SK-N-SH treated with all-trans-retinoic acid at 6 μM for 48 hours (cell line): ENCODE measurements around the gene SAP30.

ENCODE experiments used
- ARNTL ChIP-seq: fragments of 450-650 bp; formaldehyde crosslinking; IDR thresholded peaks from 2 replicates; pipeline ENCODE4 v1.5.0; 2020; ENCODE audit warnings: low read depth, mild to moderate bottlenecking, moderate library complexity, borderline replicate concordance
- CSDC2 ChIP-seq: fragments of 250-450 bp; sonication (Bioruptor Pico); IDR thresholded peaks from 2 replicates; pipeline ENCODE4 v1.5.0; 2020; ENCODE audit warnings: mild to moderate bottlenecking, moderate library complexity
- ESRRG ChIP-seq: fragments of 250-450 bp; sonication (Bioruptor Pico); IDR thresholded peaks from 2 replicates; pipeline ENCODE4 v1.6.1; 2021; ENCODE audit warnings: mild to moderate bottlenecking
- SNAI2 ChIP-seq: fragments of 250-450 bp; sonication (Bioruptor Pico); IDR thresholded peaks from 2 replicates; pipeline ENCODE4 v1.5.0; 2020; ENCODE audit warnings: mild to moderate bottlenecking, moderate library complexity
- ZFP30 ChIP-seq: fragments of 450-650 bp; formaldehyde crosslinking; IDR thresholded peaks from 2 replicates; pipeline ENCODE4 v1.5.0; 2022; ENCODE audit warnings: mild to moderate bottlenecking, moderate library complexity
- ZNF70 ChIP-seq: fragments of 450-650 bp; formaldehyde crosslinking; IDR thresholded peaks from 2 replicates; pipeline ENCODE4 v1.5.0; 2020; ENCODE audit warnings: mild to moderate bottlenecking, moderate library complexity
- TF ChIP-seq, protein P1 (sequence below): fragments of 250-450 bp; sonication (Bioruptor Pico); IDR thresholded peaks from 2 replicates; pipeline ENCODE4 v1.8.0; 2020; ENCODE audit warnings: mild to moderate bottlenecking, moderate library complexity, borderline replicate concordance
- TF ChIP-seq, protein P2 (sequence below): fragments of 250-450 bp; sonication (Bioruptor Pico); IDR thresholded peaks from 2 replicates; pipeline ENCODE4 v1.5.1; 2020; ENCODE audit warnings: low read depth, mild to moderate bottlenecking, moderate library complexity

DNA sequence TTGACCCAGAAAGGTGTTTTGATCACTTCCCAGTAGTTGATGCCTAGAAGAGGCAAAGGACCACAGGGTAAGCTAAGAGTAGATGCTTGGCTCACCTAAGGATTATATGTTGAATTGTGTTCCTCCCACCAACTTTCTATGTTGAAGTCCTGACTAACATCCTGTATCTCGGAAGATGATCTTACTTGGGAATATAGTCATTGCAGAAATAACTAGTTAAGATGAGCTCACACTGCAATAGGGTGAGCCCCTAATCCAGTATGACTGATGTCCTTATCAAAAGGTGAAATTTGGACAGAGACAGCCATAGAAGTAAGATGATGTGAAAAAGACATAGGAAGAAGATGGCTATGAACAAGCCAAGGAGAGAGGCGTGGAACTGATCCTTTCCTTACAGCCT is 33.3 kb upstream of the SAP30 start:
- TF ChIP-seq ARNTL (CRISPR knock-in tag), result no peak
- TF ChIP-seq SNAI2 (CRISPR knock-in tag), result no peak
- no peak for TF ChIP-seq ZFP30 (CRISPR knock-in tag)
- TF ChIP-seq ZNF70 (CRISPR knock-in tag), result no peak
- no peak for TF ChIP-seq CSDC2 (CRISPR knock-in tag)
- TF ChIP-seq, protein P1, sequence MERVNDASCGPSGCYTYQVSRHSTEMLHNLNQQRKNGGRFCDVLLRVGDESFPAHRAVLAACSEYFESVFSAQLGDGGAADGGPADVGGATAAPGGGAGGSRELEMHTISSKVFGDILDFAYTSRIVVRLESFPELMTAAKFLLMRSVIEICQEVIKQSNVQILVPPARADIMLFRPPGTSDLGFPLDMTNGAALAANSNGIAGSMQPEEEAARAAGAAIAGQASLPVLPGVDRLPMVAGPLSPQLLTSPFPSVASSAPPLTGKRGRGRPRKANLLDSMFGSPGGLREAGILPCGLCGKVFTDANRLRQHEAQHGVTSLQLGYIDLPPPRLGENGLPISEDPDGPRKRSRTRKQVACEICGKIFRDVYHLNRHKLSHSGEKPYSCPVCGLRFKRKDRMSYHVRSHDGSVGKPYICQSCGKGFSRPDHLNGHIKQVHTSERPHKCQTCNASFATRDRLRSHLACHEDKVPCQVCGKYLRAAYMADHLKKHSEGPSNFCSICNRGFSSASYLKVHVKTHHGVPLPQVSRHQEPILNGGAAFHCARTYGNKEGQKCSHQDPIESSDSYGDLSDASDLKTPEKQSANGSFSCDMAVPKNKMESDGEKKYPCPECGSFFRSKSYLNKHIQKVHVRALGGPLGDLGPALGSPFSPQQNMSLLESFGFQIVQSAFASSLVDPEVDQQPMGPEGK (CRISPR knock-in tag), result no peak
- TF ChIP-seq ESRRG (CRISPR knock-in tag), result no peak
- TF ChIP-seq, protein P2, sequence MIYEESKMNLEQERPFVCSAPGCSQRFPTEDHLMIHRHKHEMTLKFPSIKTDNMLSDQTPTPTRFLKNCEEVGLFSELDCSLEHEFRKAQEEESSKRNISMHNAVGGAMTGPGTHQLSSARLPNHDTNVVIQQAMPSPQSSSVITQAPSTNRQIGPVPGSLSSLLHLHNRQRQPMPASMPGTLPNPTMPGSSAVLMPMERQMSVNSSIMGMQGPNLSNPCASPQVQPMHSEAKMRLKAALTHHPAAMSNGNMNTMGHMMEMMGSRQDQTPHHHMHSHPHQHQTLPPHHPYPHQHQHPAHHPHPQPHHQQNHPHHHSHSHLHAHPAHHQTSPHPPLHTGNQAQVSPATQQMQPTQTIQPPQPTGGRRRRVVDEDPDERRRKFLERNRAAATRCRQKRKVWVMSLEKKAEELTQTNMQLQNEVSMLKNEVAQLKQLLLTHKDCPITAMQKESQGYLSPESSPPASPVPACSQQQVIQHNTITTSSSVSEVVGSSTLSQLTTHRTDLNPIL (CRISPR knock-in tag), result no peak
